GM04504 (cell line): ENCODE results near the gene HBP1.
"Not testable (repeated sequence)": the region's sequence is repeated elsewhere in the genome, so short reads cannot be mapped to it uniquely, and the experiment has no call there.

ENCODE experiments used
- DNase-seq: peaks from one replicate; pipeline ENCODE4 v3.0.0-alpha.2; 2012; ENCODE audit warnings: low read depth

The HBP1 gene

DNA sequence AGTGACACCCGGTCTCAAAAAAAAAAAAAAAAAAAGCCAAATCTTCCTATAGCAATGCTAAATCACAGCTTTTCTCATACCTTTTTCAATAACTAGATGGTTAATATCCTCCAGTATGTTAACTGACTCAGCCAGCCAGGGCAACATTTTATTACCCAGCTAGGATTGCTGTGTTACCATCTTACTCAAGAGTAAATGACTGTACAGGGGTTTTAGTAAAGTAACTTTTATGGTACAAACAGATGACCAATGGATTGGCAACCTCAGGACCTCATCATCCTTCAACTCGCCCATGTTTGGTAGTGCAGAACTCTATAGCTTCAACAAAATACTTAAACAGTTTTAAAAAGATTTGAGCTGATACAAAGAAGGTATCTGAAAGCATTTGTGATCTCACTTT is 59.5 kb downstream of the HBP1 start:
- no peak for DNase-seq

DNA sequence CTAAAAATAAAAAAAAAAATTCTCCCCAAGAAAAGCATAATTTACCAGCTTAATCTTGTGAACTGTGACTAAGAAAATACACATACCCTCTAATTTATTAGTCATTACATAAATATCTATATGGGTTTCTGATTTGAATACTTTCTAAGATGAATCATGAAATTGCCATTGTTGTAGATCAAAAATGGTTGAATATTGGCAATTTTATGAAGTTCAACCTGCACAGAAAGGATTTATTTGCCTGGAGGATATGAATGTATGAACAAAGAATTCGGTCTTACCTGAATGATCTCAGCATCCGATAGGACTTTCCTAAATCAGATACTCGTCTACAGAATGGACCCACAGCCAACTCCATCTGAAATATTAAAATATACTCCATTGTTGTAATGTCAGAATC is 61.5 kb downstream of the HBP1 start:
- no peak for DNase-seq

DNA sequence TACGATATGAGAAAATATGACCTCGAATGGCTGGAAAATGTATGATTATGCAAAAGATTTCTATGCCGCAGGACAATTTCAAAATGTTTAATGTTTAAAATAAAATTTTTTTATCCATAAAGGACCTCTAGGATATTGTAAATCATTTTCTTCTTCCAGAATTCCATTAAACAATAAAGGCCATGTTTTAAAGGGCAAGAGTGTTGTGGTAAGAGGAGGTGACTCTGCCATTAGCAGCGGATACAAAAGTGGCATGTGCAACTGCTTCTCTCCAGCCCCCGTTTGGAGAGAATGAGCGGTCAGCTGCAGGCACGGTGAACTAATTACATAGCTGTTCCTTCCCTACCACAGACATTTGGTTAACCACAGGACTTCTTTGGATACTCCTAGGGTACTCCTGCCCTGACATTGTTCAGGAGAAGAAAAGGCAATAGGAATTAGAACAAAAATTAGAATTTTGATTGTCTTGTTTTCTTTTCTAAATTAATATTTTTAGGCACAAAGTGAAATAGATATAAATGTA is 63.8 kb downstream of the HBP1 start:
- DNase-seq, result no peak

DNA sequence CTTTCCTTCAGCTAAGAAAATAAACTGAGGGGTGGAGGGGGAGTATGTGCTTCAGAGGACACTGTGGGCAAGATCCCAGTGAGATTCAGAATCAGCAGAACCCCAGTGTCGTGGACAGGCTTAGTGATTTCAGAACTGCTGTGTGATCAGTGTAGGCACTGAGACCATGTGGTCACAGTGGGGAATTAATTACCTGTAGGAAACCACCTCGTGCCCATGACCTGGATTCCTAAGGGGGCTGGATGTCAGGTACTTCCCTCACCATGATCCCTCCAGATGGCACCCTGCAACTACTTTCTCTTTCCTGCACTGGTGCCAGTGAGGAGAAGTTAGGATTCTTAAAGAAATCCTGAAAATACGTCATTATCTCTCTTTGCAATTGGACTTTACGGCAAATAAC is 64.4 kb downstream of the HBP1 start:
- no peak for DNase-seq

DNA sequence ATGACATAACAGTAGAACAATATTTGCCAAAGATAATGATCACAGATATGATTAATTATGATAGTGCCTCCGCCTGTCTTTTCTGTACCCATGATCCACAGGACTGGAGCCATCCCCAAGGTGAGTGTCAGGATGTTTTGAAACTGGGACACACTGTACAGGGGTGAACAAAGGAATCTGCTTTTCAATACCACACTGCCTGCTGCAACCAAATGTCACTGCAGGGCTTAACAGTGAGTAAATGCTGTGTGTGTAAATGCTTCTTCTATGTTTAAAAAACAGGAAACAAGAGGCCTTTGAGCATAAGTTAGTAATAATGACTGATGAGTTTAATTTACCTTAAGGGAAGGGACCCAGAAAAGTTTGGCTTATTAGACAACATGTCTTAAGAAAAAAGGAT is 65.2 kb downstream of the HBP1 start:
- no peak for DNase-seq

DNA sequence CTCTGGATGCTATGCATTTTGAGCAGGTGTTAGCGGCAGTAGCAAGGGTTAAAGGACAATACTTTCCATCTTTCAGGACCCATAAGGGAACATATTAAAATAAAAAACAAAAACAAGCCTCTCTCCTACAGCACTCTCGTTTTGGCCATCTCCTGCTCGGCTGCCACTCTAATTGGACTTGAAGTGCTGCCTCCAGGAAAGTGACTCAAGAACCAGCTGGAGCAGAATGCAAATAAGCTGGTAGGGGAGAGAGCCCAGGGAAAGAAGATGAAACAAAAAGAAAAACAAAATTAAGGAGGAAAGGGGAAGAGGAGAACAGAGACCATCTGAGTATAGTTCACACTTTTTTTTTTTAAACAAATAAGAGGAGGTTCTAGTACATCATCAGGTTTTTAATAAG is 65.6 kb downstream of the HBP1 start:
- DNase-seq, result no peak

DNA sequence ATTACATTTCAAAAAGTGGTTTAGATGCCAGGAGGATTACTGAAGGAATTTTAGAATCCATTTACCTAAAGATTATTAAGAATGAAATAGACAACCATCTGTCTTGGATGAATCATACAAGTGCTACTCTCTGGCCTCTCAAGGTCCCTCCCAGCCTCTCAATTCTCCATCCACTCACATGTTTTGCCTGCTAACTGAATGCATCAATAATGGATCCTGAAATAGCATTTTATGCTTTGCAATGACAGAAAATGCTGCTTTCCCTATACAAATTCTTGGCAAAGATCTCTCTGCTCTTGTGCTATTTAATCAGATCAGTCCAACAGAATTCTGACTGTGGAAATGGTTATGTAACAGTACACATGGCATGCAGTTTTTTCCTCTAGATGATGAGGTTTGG is 68.1 kb downstream of the HBP1 start:
- no peak for DNase-seq

DNA sequence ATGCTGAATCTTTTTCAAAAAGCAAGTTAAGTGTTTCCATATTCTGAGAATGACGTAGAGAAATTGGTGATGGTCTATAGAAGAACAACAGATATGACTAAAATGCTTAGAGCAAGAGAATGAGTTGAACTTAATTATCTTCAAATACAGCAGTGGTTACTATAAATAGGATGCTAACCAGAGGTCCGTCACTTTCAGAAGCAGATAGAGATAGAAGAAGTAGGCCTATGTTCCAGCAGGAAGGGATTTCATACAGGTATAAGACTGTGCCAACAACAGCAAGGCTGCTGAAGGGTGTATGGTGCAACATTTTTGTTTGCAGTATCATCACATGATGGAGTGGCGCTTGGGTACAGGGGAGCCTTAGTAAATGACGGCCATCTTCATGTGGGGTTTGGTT is 68.6 kb downstream of the HBP1 start:
- DNase-seq, result no peak

DNA sequence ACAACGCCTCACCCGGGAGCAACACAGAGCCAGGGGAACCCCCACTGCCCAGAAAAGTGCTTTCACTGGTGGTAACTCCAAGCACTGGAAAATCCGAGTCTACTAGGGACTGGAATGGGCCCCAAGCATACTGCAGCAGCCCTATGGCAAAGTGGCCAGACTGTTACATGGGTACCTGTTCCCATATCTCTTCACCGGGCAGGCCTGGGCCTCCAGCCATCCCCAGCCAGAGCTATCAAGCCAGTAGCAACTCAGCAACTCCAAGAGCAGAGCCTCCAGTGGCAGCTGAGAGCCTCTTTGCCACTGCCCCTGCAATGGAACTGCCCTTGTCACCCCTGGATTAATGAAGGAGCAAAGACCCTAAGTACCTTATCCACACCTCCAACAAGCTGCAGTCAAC is 73.5 kb downstream of the HBP1 start:
- DNase-seq, result no peak

DNA sequence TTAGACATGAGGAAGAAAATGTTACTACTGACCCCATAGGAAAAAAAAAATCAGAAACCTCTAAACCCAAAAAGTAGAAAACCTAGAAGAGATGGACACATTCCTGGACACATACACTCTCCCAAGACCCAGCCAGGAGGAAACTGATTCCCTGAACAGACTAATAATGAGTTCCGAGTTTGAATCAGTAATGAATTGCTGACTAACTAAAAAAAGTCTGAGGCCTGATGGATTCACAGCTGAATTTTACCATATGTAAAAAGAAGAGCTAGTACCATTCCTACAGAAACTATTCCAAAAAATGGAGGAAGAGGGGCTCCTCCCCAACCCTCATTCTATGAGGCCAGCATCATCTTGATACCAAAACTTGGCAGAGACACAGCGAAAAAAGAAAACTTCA is 75.8 kb downstream of the HBP1 start:
- no peak for DNase-seq

DNA sequence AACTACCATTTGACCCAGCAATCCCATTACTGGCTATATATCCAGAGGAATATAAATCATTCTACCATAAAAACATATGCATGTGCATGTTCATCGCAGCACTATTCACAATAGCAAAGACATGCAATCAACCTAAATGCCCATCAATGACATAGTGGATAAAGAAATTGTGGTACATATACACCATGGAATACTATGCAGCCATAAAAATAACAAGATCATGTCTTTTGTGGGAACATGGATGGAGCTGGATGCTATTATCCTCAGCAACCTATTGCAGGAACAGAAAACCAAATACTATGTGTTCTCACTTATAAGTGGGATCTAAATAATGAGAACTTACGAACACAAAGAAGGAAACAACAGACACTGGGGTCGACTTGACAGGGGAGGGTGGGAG is 78.0 kb downstream of the HBP1 start:
- not testable (repeated sequence) for DNase-seq

DNA sequence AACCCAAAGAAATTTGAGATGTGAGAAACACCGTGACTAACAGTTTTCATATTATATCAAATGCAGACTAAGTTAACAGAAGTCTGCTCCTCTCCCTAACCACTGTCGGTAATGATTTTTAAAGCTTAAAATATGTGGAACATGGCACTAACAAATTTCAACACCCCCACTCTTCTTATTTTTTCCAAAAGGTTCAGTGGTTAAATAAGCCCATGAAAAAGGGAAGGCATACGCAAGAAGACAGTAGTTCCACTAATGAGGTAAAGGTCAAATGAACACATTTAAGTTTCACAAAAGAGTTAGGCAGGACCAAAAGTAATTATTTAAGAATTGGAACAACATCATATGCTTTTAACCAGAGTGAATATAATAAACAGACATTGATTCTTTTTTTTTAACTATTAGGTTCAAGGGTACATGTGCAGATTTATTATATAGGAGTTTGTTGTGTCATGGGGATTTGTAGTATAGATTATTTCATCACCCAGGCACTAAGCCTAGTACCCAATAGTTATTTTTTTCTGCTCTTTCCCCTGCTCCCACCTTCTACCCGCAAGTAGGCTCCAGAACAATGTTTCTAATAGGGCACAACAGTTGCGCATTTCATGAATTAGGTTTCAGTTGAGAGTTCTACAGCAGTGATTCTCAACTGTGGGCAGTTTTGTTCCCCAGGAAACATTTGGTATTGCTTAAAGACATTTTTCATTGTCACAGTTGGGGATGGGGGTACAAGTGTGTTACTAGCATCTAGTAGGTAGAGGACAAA is 79.9 kb downstream of the HBP1 start:
- no peak for DNase-seq

DNA sequence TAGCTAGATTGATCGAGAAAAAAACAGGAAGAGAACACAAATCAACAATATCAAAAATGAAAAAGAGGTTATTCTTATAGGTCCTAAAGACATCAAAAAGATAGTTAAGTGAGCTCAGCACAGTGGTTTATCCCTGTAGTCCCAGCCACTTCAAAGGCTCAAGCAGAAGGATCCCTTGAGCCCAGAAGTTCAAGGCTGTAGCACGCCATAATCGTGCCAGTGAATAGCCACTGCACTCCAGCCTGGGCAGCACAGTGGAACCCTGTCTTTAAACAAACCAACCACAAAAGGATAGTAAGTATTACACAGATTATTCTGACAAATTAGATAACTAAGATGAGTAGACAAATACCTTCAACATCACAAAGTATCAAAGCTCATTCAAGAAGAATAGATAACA is 83.2 kb downstream of the HBP1 start:
- DNase-seq, result no peak
